Bone marrow (tissue), 2 donors: ENCODE measurements around the gene ST6GALNAC2.
A peak's percentile ranks its signal among the peaks of the same experiment; 100 is the strongest.
"Not testable (repeated sequence)": the region's sequence is repeated elsewhere in the genome, so short reads cannot be mapped to it uniquely, and the experiment has no call there.

Experiments
- DNase-seq, 2 donors: peaks; one replicate each; lab custom pipeline; 2025; lab: John Stamatoyannopoulos, UW

Gene ST6GALNAC2

DNA sequence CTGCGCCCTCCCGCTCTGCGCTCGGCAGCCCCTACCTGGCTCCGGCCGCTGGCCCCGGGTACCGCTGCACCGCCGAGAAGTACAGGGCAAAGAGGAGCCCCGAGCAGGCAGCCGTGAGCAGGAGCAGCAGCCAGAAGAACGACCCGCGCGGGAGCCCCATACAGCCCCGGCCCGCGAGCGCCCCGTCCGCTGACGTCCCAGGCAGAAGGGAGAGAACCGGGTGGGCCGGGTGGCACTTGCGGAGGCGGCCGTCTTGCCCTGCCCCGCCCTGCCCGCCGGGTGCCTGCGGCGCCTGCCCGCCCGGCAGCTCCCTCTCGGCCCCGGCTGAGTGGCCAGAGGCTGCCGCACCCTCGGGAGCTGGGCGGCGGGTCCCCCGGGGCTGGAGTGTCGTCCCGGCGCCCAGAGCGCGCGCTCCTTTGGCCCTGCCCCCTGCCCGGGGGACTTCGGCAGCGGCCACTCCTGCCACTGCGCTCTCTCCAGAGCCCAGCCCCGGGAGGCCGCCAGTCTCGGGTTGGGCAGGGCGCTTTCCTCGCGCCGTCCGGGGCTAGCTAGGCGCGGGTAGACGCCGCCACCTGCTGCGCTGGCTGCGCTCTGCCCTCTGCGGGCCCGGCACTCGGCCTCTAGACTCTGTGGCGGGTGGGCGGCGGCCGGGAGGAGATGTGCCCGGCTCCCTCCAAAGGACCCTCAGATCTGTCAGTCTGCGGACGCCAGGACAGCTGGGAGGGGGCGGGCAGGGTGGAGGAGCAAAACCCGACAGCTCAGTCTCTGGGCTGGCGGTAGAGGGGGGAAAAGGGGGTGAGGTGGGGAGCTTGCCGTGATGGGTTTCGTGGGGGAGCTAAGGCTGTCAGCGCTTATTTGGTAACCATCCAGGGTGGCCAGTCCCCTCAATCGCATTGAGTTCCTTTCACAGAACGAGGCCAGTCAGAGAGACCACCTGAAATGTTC is at the start of gene ST6GALNAC2:
Gene ST6GALNAC2 (minus strand): TSS at position 212 of the 945 bp plus-strand sequence. CDS start 52 bp downstream, at position 160.
- DNase-seq = peak; percentile 12 to 73

DNA sequence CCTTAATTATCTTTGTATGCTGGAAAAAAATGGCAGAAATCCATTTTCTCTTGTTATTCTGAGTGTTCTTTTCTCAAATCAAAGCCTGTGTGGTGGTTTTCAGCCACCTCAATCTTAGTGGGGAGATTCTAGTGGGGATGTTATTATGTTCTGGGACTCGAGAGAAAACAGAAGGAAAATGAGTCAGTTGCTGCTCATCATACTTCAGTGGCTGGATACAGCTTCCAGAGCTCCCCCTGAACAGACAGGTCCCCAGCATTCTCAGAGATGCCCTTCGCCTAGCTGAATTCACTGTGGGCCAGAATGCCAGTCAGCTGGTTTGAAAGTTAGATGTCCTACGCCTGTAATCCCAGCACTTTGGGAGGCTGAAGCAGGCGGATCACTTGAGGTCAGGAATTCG is 49.4 kb upstream of the ST6GALNAC2 start:
- DNase-seq = no peak

DNA sequence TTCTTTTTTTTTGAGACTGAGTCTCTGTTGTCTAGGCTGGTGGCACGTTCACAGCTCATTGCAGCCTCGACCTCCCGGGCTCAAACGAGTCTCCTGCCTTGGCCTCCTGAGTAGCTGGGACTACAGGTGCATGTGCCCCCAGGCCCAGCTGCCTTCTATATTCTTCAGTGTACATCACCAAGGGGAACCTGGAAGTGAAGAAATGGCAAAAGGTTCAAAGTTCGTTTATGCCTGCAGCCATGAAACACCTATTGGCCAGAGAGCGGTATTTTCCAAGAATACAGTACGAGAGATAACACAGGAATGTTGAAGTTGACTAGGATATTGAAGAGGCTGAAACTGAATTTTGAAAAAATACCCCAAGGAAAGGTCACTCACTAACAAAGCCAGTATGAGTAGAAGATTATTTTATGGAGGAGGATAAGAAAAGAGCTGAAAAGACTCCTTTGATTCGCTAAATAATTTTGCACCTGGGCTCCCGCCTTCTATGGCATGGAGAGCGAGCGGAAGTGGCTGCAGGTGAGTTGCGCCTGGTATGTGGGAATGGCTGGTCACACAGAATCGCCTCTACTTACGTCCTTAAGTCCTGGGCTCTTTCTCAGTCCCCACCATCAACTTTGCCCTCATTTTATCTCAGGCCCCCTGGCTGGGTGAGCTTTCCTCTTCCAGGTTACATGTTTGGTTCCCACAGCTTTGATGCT is 48.1 kb upstream of the ST6GALNAC2 start:
- DNase-seq = no peak

DNA sequence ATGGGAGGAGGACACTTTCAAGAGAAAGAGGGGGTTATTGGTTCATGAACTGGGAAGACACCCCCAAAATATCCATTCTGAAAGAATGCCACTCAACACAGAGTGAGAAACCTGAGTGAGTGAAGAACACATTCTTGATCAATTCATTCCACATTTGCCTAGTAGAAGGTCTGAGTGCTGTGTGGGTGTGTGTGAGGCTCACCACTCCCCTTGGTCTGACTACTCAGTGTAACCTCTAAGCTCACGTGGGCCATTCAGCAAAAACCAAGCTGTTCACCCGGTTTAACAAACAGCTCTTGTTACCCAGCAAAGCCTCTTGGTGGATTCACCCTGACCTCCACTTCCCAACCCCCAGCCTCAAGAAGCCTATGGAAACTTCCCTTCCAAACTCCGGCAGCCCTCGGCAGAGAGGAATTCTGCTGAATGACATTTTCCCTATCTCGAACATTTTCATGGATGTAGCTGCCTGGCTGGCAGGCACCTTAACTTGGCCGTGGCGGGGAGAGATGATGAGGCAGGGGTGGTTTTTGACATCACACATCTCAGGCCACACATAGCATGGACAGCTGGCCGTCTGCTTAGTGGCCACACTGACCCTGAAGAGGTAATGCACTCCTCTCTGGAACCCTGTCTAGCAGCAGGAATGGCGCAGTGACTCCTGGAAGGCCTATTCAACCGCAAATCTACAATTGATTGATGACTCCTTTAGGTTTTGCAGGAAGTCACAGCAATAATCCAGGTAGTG is 46.3 kb upstream of the ST6GALNAC2 start:
- no peak for DNase-seq

DNA sequence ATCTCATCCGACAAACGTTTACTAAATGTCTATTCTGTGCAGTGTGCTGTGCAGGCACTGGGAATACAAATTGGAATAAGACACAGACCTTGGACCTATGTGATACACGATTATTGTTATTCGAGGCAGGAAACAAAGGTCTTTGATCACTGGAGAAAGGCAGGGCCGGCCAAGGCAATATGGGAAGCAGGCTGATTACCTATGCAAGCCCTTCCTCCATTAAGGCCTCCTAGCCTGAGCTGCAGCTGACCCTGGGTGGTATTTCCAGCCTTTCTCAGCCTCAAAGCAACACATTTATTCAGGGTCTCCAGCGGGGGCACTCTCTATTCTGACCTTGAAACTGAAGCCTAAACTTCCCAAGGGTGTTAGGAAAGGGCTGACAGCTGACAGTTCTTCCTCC is 44.5 kb upstream of the ST6GALNAC2 start:
- no peak for DNase-seq

DNA sequence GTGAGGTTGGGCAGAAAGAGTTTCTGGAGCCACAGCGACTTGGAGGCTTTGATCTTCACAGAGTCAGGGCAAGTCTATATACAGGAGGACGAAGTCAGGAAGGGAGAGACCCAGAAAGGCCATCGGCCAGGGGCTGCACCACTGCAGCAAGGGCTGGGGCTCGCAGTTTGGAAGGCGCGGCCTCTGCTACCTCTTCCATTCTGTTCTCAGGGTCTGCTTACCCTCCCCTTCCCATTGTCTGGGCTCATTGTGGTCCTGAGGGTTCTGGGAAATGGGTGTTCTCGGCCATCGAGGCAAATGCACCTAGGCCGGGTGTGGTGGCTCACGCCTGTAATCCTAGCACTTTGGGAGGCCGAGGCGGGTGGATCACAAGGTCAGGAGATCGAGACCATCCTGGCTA is 41.9 kb upstream of the ST6GALNAC2 start:
- no peak for DNase-seq

DNA sequence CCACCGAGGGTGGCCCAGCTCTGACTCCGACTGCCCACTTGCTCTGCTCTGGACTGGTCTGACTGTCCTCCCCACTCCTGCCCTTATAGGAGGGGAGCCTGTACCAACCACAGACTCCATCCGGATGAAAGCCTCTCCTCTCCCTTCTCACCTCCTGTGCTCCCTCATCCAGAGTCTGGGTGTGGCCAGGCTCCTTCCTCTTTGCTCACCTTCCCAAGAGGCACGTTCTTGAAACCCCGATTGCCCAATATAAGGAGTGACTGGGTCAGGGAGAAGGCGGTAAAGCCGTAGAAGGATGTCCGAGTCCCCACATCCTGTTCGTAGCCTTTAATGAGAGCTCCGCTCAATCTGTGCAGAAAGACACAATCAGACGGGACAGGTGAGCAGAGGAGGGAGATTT is 40.8 kb upstream of the ST6GALNAC2 start:
- no peak for DNase-seq

DNA sequence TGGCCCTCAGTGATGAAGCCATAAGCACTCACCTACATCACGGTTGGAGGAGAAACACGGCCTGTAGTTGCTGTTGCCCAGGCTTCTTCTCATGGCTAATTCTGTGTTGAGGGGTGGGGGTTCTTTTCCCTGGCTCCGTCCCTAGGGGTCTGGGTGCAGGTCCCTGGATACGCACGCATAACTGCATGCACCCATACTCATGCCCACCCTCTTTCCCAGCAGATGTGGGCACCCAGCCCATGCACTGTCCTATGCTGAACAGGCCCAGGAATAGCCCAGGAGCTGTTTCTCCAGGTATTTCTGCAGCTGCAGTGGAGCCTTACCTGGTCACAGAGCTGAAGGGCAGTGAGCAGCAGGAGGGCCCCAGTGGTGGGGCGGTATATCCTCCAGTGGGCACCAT is 39.8 kb upstream of the ST6GALNAC2 start:
- DNase-seq = no peak

DNA sequence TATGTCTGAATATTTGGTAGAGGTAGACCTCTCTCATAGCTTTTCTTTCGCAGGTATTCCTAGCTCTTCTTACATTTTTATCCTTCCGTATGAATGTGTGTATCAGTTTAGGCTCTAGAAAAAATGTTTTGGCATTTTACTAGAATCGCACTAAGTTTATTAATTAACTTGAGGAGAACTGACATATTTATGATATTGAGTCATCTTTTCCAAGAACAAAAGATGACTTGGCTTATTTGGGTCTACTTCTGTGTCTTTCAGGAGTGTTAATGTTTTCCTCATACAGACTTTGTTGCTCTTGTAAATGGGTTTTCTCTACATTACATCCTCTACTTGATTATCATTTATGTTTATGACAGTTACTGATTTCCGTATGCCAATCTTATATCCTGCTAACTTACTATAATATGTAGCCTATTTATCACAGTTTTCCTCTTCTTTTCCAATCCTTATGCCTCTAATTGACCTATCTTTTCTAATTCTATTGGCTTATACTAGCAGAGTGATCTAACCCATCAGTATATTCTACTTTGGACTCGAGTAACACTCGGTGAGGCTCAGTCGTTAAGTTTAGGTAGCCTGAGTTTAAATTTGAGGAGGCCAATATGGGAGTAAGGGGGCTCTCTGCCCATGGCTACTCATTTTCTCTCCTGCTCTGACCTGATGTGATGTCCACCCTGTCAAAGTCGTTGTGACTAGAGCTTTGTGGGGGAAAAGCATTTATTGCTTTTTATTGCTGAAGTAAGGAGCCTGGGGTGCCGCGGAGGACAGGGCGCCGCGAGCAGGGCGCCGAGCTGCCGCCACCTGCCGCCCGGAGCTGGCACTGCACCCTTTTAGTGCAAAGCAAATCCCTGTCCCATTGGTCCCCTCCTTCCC is 37.8 kb upstream of the ST6GALNAC2 start:
- peak; percentile 27 to 60 for DNase-seq

DNA sequence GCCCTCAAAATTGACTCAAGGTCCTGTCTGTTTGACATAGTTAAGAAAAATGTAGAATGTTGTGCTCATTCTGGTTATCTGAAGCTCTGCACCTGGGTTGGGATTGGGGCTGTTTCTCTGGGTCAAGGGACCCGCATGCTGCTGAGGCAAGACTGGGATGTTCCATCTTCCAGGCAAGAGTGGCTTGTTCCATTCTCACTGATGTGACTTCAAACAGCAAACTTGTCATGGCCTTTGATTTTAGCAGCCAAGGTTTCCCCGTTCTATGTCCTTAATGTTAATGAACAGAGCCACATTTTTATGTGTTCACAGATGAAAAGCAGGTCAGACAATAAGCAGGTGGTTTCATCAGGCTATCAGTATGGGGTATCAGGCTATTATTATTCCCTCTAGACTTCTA is 32.2 kb upstream of the ST6GALNAC2 start:
- DNase-seq = no peak

DNA sequence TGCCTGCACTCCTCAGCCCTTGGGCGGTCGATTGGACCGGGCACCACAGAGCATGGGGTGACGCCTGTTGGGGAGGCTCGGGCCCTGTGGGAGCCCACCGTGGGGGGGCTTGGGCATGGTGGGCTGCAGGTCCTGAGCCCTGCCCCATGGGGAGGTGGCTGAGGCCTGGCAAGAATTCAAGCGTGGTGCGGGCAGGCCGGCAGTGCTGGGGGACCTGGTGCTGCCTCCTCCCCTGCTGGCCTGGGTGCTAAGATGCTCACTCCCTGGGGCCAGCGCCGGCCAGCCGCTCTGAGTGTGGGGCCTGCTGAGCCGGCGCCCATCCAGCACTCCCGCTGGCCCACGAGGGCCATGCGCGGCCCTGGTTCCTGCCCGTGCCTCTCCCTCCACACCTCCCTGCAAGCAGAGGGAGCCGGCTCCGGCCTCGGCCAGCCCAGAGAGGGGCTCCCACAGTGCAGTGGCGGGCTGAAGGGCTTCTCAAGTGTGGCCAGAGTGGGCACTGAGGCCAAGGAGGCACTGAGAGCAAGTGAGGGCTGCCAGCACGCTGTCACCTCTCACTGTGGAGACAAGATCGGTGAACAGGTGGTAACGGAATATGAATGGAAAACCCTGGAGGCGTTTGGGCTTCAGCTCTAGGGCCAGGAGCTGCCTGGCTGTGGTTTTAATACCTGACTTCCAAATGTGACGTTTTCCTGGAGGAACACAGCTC is 29.4 kb upstream of the ST6GALNAC2 start:
- no peak for DNase-seq

DNA sequence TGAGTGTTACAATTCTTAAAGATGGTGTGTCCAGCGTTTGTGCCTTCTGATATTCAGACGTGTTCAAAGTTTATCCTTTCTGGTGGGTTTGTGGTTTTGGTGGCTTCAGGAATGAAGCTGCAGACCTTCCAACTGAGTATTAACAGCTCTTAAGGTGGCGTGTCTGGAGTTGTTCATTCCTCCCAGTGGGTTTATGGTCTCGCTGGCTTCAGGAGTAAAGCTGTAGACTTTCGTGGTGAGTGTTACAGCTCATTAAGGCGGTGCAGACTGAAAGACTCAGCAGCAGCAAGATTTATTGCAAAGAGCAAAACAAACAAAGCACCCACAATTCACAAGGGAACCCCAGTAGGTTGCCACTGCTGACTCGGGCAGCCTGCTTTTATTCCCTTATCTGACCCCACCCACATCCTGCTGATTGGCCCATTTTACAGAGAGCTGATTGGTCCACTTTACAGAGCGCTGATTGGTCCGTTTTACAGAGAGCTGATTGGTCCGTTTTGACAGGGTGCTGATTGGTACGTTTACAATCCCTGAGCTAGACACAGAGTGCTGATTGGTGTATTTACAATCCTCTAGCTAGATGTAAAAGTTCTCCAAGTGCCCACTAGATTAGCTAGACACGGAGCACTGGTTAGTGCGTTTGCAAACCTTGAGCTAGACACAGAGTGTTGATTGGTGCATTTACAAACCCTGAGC is 28.6 kb upstream of the ST6GALNAC2 start:
- DNase-seq = not testable (repeated sequence)

DNA sequence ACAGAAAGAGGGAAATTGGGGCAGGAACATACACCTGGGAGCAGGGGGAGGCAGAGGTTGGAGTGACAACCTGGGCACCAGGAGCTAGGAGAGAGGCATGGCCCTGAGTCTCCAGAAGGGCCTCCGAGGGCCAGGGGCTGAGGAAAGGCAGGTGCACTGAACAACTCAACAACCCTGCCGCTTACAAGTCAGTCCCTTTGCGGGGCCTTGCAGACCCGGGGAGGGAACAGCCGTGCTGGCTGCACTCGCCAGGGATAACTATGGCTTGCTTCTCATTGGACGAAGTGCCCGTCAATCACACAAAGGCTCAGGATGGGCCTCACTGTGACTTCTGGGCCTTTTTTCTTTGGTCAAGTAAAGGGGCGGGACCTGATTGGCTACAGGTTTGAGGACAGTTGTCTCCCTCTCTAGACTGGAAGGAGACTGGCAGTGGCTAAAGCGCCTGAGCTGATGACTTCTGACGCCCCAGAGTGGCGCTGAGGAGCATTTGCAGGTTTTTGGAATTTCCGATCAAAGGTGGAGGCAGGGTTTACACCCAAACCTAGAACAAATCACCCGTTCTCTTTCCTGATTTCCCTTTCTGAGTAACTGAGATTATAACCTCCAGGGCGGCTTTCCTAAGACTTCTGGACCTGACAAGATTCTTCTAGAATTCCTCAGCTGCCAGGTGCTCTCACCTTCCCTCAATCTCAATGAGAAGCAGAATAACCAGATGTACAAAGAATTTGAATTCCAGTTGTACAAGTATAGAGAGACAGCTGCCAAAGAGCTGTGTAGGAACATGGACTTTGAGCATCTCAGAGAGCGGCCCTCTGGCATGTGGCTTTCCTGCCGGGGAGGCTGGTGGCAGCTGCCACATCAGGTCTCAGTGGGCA is 27.6 kb upstream of the ST6GALNAC2 start:
- no peak for DNase-seq

DNA sequence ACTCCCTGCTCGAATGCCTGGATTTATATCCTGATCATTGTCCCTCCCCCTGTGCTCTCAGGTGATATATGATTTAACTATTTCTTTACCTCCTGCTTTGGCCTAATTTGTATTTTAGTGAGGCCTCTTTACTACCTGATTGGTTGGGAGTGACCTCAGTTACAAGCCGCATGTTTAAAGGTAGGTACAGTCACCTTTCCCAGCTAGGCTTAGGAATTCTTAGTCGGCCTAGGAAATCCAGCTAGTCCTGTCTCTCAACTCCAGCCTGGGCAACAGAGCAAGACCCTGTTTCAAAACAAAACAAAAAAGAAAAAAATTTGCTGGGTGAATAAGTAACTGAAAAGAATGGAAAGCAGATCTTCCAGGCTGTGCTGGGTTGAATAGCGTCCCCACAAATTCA is 26.8 kb upstream of the ST6GALNAC2 start:
- no peak for DNase-seq

DNA sequence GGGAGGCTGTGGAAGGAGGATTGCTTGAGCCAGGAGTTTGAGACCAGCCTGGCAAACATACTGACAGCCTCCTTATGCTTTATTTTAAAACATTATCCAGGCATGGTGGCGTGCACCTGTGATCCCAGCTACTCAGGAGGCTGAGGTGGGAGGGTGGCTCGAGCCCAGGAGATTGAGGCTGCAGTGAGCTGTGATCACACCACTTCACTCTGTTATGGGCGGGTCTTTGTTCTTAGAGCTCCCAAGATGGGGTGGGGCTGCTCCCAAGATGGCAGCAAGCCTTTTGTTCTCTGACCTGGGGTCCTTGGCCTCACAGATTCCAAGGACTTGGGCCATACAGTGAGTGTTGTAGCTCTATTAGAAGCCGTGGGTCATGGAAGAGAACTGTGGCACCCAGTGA is 26.1 kb upstream of the ST6GALNAC2 start:
- DNase-seq = no peak

DNA sequence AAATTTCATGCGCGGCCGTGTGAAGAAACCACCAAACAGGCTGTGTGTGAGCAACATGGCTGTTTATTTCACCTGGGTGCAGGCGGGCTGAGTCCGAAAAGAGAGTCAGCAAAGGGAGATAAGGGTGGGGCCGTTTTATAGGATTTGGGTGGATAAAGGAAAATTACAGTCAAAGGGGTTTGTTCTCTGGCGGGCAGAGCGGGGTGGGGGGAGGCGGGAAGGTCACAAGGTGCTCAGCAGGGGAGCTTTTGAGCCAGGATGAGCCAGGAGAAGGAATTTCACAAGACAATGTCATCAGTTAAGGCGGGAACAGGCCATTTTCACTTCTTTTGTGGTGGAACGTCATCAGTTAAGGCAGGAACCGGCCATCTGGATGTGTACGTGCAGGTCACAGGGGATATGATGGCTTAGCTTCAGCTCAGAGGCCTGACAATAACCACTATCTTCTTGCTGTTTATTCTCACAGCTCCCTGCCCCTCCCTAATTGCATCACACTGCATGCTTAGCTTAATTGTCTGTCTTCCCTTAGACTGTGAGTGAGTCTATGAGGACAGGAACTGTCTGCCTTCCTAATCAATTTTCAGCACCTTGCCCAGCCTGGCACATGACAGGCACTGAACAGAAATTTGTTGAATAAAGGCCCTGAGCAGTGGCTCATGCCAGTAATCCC is 25.6 kb upstream of the ST6GALNAC2 start:
- not testable (repeated sequence) for DNase-seq

DNA sequence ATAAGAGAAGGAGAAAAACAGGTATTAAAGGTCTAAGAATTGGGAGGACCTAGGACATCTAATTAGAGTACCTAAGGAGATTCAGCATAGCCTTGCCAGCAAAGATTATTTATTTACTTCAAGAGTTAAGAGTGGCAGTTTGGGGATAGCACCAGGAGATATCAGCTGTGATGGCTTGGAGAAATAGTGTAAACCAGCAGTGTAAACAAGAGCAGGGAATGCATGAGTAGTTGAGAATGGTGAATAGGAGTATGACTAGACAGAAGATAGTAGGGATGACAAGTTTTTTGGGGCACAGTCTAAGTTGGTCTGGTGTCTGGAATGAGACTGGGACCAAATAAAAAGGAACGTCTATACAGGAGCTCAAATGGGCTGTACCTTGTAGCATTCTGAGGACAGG is 21.0 kb upstream of the ST6GALNAC2 start:
- not testable (repeated sequence) for DNase-seq

DNA sequence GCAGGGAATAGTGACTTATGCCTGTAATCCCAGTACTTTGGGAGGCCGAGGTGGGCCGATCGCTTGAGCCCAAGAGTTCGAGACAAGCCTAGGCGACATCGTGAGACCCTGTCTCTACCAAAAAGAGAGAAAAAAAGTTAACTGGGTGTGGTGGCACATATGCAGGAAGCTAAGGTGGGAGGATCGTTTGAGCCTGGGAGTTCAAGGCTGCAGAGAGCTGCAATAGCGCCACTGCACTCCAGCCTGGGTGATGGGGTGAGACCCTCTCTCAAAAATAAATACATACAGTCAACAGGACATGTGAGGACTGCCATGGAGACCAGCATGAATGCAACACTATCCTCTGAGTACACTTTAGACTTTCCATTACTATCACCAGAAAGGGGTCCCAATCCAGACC is 15.4 kb upstream of the ST6GALNAC2 start:
- no peak for DNase-seq
